Measurements from ENCODE around the gene RPS25. TPM values are rescaled to one million over a fixed set of nuclear protein-coding genes. Genes with fewer than 3 reads are reported as not detected.

Gene RPS25
- total and polyA plus RNA-seq, 10 of the 15 experiments (the other 5 are each of a cell fraction or from before 2014, with no cell fraction given): 886 to 3,746 (median 3,066) TPM

- peaks cover 12 to 17% of the 10 kb centered on the region in 2 experiments for H3K36me3 ChIP-seq (ENCODE audit: control insufficient read depth in 2 of 2, insufficient read depth in 2 of 2, low read length in 1 of 2)
- peak within 1 kb of the TSS; percentile 81 for H2AFZ ChIP-seq (ENCODE audit: control insufficient read depth, low read depth, low read length)
- H3K9ac ChIP-seq (ENCODE audit: control insufficient read depth, insufficient read depth, low read length): peak within 1 kb of the TSS; percentile 90
- H3K27ac ChIP-seq (ENCODE audit: control insufficient read depth, insufficient read depth): peak within 1 kb of the TSS; percentile 79
- H4K20me1 ChIP-seq (ENCODE audit: control insufficient read depth, insufficient read depth): no peaks in the 10 kb centered on the region
- intact Hi-C loops (cut with micrococcal nuclease; ENCODE audit: unreplicated experiment): loop anchor here (2.0 kb wide), 2 partner anchors 38 kb away; partner anchors contain the start of genes RPS25 and TRAPPC4
- H3K4me3 ChIP-seq: peak within 1 kb of the TSS; percentile 96
- ChIA-PET POLR2A (interaction anchor here (0.6 to 2.7 kb wide), 17 partner anchors 9 to 626 kb away, joined by 3 to 14 read pairs (median 6); partner anchors contain the start of genes C2CD2L, DPAGT1, HINFP and HMBS), CTCF (interaction anchor here (0.8 to 3.2 kb wide), 10 partner anchors 10 to 226 kb away, joined by 3 to 16 read pairs (median 6); partner anchors contain the start of genes C2CD2L, HMBS, RPS25 and SLC37A4), SMC1A (ENCODE audit: uncharacterized antibody, unreplicated experiment) (interaction anchor here (1.5 kb wide), 1 partner anchor 10 kb away, joined by 6 read pairs; the partner anchor contains the start of gene VPS11), RAD21 (ENCODE audit: unreplicated experiment) (interaction anchor here (0.5 to 2.4 kb wide), 8 partner anchors 10 to 281 kb away, joined by 3 to 9 read pairs (median 4); partner anchors contain the start of genes HMBS and VPS11)
- H3K27me3 ChIP-seq (replicated peaks in 1 of 2; ENCODE audit: control insufficient read depth in 2 of 2, insufficient read depth in 2 of 2, low read length in 1 of 2): no peaks in the 10 kb centered on the region
- no TSS peak for BruUV-seq (replicated peaks)
- ATAC-seq: peak; percentile 93
- in situ Hi-C loops (cut with MboI): no loop called here
- H3K9me3 ChIP-seq (replicated peaks; ENCODE audit: control insufficient read depth, insufficient read depth, low read length): no peaks in the 10 kb centered on the region
- H3K4me1 ChIP-seq (ENCODE audit: control insufficient read depth, insufficient read depth, low read length): peaks cover 19% of the 10 kb centered on the region
- FAIRE-seq: peak; percentile 44
- H3K79me2 ChIP-seq (ENCODE audit: control insufficient read depth, insufficient read depth, low read length): peaks cover 36% of the 10 kb centered on the region
- WGBS (ENCODE audit: insufficient coverage, insufficient replicate concordance, low lambda C conversion rate, missing lambda C conversion rate): under 1% methylated on average over 75 of the region's 79 CpGs
- peak; percentile 69 for DNase-seq (ENCODE audit: low read depth, low spot score)
- peak within 1 kb of the TSS; percentile 86 for H3K4me2 ChIP-seq (ENCODE audit: control insufficient read depth, insufficient read depth)
- TF ChIP-seq ZNF687 (IDR thresholded peaks at IDR 0.05) (peak; percentile 47), PAX8 (IDR thresholded peaks at IDR 0.05) (no peak), FOS (IDR thresholded peaks at IDR 0.05; ENCODE audit: borderline replicate concordance, extremely low read depth, insufficient read length) (peak; percentile 25), HDGF (IDR thresholded peaks at IDR 0.05) (peak; percentile 85; the same call in 1 of the 2 replicates), CREM (IDR thresholded peaks at IDR 0.05; ENCODE audit: low read depth) (peak; percentile 72), NBN (IDR thresholded peaks at IDR 0.05) (peak; percentile 57; the same call in 1 of the 2 replicates), MAX (IDR thresholded peaks at IDR 0.05; ENCODE audit: low read depth, low read length) (no peak), ZNF622 (IDR thresholded peaks at IDR 0.05) (no peak), NRF1 (conservative IDR thresholded peaks at IDR 0.05; ENCODE audit: low read depth, low read length) (peak; percentile 27; the same call in 1 of the 2 replicates), NFYB (IDR thresholded peaks at IDR 0.05; ENCODE audit: insufficient read depth, low read depth, low read length) (peak; percentile 91), ATF7 (IDR thresholded peaks at IDR 0.05; ENCODE audit: low read depth) (peak; percentile 7; the same call in 1 of the 2 replicates), NR2C1 (IDR thresholded peaks at IDR 0.05) (0 out of 2 replicates have a peak, but pooled peaks have one; percentile 4), IRF4 (IDR thresholded peaks at IDR 0.05; ENCODE audit: low read depth, low read length) (no peak), YY1 (IDR thresholded peaks at IDR 0.05; ENCODE audit: low read depth, low read length) (0 out of 2 replicates have a peak, but pooled peaks have one; percentile 14), POLR2AphosphoS5 (IDR thresholded peaks at IDR 0.05; ENCODE audit: low read length) (peak; percentile 85), HCFC1 (IDR thresholded peaks at IDR 0.05; ENCODE audit: low read length) (0 out of 2 replicates have a peak, but pooled peaks have one; percentile 26), TCF7 (IDR thresholded peaks at IDR 0.05; ENCODE audit: borderline replicate concordance) (no peak), NFXL1 (IDR thresholded peaks at IDR 0.05; ENCODE audit: borderline replicate concordance) (no peak), MLLT1 (IDR thresholded peaks at IDR 0.05) (0 out of 2 replicates have a peak, but pooled peaks have one; percentile 8)
These were observed 39.0 kb upstream of the RPS25 start, which contains the start of gene HYOU1 for GRCh38 chr11:119057000-119057769. TSS of gene HYOU1 (minus strand) at chr11:119057205. CDS start at chr11:119056160, 1,045 bp downstream.
